HL-60 (cell line): ENCODE measurements around the gene UBE2J1.
"Not testable (repeated sequence)": the region's sequence is repeated elsewhere in the genome, so short reads cannot be mapped to it uniquely, and the experiment has no call there.

ENCODE experiments used
- DNase-seq, 2 experiments: peaks; one replicate each; pipeline ENCODE4 v3.0.0-alpha.2; 2010 to 2020; ENCODE audit warnings: low read depth in 1 of 2, low spot score in 1 of 2
- H3K27ac ChIP-seq: fragments of 250-450 bp; sonication (Bioruptor Pico); replicated peaks from 2 replicates; pipeline ENCODE4 v1.5.1; 2020; ENCODE audit warnings: mild to moderate bottlenecking, moderate library complexity
- H3K27me3 ChIP-seq: fragments of 250-450 bp; sonication (Bioruptor Pico); 2 replicates; pipeline ENCODE4 v1.5.1; 2021; ENCODE audit warnings: mild to moderate bottlenecking, moderate library complexity; ENCODE audit not compliant: insufficient read depth, poor library complexity, severe bottlenecking
- H3K4me3 ChIP-seq: replicated peaks from 2 replicates; pipeline ENCODE4 v1.5.1; 2011; ENCODE audit warnings: mild to moderate bottlenecking, control low read depth, low read length; ENCODE audit not compliant: insufficient read depth
- GABPA ChIP-seq: IDR thresholded peaks from 2 replicates; pipeline ENCODE4 v1.6.1; 2012; ENCODE audit warnings: low read depth
- POLR2AphosphoS5 ChIP-seq: IDR thresholded peaks from 2 replicates; pipeline ENCODE4 v1.6.1; 2012; ENCODE audit warnings: low read depth
- SPI1 ChIP-seq: IDR thresholded peaks from 2 replicates; pipeline ENCODE4 v1.6.1; 2012; ENCODE audit warnings: low read depth, mild to moderate bottlenecking, borderline replicate concordance
- long read RNA-seq: library from polyadenylated mRNA; unstranded; transcript quantifications from one replicate; pipeline ENCODE4 v2.0.0, GENCODE V29; 2020
- TF ChIP-seq, protein P1 (sequence below): IDR thresholded peaks from one replicate; pipeline ENCODE4 v1.5.1; 2011; ENCODE audit warnings: low read length, control low read depth, inconsistent platforms; ENCODE audit not compliant: insufficient read depth
- TF ChIP-seq, protein P2 (sequence below): IDR thresholded peaks from 2 replicates; pipeline ENCODE4 v1.6.1; 2012; ENCODE audit warnings: low read depth; ENCODE audit not compliant: insufficient replicate concordance

Gene UBE2J1, protein sequence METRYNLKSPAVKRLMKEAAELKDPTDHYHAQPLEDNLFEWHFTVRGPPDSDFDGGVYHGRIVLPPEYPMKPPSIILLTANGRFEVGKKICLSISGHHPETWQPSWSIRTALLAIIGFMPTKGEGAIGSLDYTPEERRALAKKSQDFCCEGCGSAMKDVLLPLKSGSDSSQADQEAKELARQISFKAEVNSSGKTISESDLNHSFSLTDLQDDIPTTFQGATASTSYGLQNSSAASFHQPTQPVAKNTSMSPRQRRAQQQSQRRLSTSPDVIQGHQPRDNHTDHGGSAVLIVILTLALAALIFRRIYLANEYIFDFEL
- long read RNA-seq, full-length matches to known transcripts = 142 of 201 reads
- long read RNA-seq, partial matches to known transcripts = 22 of 201 reads
- long read RNA-seq, other reads (novel, unspliced or antisense) = 37 of 201 reads

DNA sequence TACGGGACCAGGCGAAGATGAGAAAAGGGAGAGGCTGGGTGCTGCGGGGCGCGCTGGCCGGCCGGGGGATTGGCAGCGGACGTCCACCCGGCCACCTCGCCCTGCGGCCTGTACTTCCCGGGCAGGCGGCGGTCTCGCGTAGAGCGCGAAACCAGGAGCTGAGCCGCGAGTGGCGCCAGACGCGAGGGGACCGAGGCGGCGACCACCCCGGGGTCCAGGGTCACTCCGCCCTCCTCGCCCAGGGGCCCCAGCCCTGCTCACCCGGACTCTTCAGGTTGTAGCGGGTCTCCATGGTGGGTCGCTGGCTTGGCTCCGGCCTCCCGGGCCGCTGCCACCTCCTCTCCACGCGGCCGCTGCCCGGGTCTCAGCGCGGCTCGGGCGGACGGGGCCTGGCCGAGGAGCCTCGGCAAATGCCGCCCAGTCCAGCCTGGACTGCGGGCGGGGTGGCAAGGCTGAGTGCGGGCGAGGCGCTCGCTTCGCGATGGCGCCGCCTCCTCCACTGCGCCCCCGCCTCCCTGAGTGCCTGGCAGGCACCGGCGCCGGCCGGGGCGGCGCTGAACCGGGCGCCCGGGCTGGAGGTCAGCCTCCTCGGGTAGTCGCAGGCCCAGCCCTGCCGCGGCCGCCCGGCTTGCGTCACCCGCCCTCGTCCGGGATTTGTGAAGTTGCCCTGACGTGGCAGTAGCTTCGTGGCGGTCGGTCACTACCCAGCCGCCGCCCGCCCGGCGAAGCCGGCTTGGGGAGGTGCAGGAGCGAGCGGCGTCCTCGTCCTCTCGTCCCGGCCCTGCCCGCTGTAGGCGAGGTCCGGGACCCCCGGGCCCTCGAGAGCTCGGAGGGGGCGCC is at the start of gene UBE2J1:
TSS of gene UBE2J1 (minus strand) at position 445 of the 840 bp plus-strand sequence. CDS start at position 292, 153 bp downstream.
- DNase-seq = peak; percentile 63 to 95
- Histone ChIP-seq H3K4me3 (peak within 1 kb of the TSS; percentile 65), H3K27ac (peak within 1 kb of the TSS; percentile 93), H3K27me3 (no peaks in the 10 kb centered on the region)
- TF ChIP-seq GABPA (no peak), POLR2AphosphoS5 (peak; percentile 60; the same call in 1 of the 2 replicates)

DNA sequence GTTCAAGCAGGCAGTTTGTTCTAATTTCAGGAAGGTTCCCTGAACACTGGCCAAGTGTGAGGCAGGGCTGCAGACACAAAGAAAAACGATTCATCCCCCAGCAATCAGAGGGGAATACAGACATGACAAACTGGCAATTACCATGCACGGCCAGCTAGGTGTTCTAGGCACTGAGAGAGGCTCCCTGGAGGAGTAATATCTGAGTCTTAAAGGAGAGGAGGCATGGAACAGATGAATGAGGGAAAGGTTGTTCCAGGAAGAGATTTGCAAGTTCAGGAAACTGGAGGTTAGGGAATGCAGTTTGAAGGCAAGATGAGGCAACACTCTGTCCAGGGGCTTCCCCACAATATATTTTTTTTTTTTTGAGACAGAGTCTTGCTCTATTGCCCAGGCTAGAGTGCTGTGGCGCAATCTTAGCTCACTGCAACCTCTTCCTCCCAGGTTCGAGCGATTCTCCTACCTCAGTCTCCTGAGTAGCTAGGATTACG is 48.4 kb upstream of the UBE2J1 start:
- TF ChIP-seq, protein P1, sequence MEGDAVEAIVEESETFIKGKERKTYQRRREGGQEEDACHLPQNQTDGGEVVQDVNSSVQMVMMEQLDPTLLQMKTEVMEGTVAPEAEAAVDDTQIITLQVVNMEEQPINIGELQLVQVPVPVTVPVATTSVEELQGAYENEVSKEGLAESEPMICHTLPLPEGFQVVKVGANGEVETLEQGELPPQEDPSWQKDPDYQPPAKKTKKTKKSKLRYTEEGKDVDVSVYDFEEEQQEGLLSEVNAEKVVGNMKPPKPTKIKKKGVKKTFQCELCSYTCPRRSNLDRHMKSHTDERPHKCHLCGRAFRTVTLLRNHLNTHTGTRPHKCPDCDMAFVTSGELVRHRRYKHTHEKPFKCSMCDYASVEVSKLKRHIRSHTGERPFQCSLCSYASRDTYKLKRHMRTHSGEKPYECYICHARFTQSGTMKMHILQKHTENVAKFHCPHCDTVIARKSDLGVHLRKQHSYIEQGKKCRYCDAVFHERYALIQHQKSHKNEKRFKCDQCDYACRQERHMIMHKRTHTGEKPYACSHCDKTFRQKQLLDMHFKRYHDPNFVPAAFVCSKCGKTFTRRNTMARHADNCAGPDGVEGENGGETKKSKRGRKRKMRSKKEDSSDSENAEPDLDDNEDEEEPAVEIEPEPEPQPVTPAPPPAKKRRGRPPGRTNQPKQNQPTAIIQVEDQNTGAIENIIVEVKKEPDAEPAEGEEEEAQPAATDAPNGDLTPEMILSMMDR = no peak
- Histone ChIP-seq H3K27me3 (no peaks in the 10 kb centered on the region), H3K4me3 (no peak overlapping the region), H3K27ac (no peak overlapping the region)
- peak in 1 of 2 experiments; percentile 51 for DNase-seq

DNA sequence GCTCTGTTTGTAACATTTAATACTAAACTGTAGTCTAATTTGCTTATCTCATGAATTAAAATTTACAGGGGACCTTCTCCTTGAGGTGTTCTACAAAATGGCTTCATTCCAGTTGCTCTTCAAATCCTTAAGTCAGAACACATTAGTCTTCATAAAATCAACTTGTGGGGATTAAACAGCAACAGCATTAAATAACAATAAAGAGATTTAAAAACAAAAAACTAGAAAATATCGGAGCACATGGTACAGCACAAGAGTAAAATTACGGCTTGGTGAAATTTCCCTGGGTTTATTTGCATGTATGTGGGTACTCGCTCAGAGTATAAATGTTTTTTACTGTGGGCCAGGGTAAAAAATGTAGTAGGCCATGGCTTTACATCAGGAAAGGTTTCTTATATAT is 47.5 kb upstream of the UBE2J1 start:
- no peak for DNase-seq
- Histone ChIP-seq H3K27ac (no peak overlapping the region), H3K4me3 (no peak overlapping the region), H3K27me3 (no peaks in the 10 kb centered on the region)
- TF ChIP-seq, protein P1 = no peak
- TF ChIP-seq SPI1 (no peak), POLR2AphosphoS5 (no peak), GABPA (no peak)
- TF ChIP-seq, protein P2, sequence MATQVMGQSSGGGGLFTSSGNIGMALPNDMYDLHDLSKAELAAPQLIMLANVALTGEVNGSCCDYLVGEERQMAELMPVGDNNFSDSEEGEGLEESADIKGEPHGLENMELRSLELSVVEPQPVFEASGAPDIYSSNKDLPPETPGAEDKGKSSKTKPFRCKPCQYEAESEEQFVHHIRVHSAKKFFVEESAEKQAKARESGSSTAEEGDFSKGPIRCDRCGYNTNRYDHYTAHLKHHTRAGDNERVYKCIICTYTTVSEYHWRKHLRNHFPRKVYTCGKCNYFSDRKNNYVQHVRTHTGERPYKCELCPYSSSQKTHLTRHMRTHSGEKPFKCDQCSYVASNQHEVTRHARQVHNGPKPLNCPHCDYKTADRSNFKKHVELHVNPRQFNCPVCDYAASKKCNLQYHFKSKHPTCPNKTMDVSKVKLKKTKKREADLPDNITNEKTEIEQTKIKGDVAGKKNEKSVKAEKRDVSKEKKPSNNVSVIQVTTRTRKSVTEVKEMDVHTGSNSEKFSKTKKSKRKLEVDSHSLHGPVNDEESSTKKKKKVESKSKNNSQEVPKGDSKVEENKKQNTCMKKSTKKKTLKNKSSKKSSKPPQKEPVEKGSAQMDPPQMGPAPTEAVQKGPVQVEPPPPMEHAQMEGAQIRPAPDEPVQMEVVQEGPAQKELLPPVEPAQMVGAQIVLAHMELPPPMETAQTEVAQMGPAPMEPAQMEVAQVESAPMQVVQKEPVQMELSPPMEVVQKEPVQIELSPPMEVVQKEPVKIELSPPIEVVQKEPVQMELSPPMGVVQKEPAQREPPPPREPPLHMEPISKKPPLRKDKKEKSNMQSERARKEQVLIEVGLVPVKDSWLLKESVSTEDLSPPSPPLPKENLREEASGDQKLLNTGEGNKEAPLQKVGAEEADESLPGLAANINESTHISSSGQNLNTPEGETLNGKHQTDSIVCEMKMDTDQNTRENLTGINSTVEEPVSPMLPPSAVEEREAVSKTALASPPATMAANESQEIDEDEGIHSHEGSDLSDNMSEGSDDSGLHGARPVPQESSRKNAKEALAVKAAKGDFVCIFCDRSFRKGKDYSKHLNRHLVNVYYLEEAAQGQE = no peak

DNA sequence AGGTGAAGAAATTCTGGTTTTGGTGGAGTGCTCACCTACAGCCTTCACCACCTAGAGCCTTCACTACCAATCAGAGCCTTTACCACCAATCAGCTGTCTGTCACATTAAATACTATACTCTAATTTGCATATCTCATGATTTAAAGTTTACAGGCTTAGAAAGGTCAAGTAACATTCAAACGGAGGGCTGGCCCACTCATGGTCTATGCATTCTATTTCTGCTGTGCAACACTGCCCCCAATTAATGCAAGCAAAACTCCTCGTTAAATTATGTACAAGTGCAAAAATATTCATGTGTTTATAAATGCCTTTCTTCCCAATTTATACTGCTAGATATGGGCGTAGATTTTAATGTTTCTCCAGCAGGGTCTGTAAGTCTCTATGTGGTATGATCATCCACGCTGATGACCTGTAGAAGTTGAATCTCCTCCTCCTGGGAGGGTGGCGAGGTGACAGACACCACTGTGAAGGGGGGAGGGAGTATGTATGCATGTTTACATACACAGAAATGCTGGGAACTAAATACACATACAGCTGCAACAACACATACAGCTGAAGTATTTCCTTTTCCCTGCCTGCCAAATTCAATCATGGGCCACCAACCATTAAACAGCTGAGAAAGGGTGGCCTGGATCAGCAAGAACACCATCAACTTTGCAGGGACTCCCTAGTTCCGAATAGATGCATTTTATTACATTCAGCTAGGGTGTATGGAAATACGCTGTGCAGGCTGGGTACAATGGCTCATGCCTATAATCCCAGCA is 46.4 kb upstream of the UBE2J1 start:
- Histone ChIP-seq H3K27me3 (no peaks in the 10 kb centered on the region), H3K27ac (no peak overlapping the region), H3K4me3 (no peak overlapping the region)
- no peak for DNase-seq
- TF ChIP-seq, protein P1 = no peak
- no peak for TF ChIP-seq POLR2AphosphoS5
- no peak for TF ChIP-seq SPI1
- TF ChIP-seq GABPA = no peak
- TF ChIP-seq, protein P2 = no peak

DNA sequence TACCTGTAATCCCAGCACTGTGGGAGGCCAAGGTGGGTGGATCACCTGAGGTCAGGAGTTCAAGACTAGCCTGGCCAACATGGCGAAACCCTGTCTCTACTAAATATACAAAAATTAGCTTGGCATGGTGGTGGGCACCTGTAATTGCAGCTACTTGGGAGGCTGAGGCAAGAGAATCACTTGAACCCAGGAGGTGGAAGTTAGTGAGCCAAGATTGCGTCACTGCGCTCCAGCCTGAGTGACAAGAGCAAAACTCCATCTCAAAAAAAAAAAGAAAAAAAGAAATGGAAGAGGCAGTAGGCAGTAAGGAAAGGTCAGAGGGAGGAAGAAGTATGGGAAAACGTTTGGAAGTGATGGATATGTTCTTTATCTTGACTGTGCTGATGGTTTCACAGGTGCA is 45.4 kb upstream of the UBE2J1 start:
- DNase-seq, H3K4me3 ChIP-seq, H3K27ac ChIP-seq, H3K27me3 ChIP-seq: not testable (repeated sequence)
